ENCODE measurements around the gene ERN1. TPM values are rescaled to one million over a fixed set of nuclear protein-coding genes. Genes with fewer than 3 reads are reported as not detected.
A peak's percentile ranks its signal among the peaks of the same experiment; 100 is the strongest.

Gene ERN1
- total and polyA plus RNA-seq, 2 of the 13 experiments (the other 11 are each of a cell fraction or from before 2014, with no cell fraction given): 6.0 to 12.7 TPM

DNA sequence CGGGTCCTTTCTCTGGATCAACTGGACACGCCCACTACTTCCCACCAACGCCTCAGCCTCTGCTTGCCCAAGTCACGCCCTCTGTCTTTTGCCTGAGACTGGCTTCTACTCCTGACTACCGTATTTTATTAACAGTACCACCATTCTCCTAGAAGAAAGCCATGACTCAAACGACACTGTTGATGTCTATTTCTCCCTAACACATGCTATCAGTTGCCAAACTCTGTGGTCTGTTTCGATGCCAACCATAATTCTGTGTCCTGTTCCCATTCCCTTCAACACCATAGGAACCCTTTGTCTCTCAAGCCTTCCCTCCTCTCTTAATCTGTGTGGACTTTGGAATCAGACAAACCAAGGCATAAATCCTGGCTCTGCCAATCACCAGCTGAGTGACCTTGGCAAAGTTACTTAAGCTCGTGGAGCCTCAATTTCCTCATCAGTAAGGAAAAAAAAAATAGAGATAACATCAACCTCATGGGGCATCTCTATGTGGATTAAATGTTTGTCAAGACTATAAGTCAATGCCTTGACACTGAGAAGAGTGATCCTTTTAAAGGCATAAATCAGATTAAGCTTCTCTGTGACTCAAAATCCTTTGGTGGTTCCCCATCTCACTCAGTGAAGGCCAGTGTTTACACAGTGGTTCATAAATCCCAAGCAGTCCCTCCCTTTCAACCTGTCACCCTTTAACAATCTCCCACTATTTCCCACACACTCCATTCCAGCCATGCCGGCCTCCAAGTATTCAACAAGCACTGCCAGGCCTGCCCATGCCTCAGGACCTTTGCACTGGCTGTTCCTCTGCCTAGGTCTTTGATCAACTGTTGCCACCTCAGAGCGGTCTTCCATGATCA, 45.6 kb downstream of the ERN1 start (continued):
- TF ChIP-seq, protein P1, sequence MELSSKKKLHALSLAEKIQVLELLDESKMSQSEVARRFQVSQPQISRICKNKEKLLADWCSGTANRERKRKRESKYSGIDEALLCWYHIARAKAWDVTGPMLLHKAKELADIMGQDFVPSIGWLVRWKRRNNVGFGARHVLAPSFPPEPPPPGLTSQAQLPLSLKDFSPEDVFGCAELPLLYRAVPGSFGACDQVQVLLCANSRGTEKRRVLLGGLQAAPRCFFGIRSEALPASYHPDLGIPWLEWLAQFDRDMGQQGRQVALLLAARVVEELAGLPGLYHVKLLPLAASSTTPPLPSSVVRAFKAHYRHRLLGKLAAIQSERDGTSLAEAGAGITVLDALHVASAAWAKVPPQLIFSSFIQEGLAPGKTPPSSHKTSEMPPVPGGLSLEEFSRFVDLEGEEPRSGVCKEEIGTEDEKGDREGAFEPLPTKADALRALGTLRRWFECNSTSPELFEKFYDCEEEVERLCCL (CRISPR knock-in tag; IDR thresholded peaks at IDR 0.05; ENCODE audit: borderline replicate concordance): no peak
- TF ChIP-seq ZMYM3 (CRISPR knock-in tag; IDR thresholded peaks at IDR 0.05) (peak; percentile 99), ZNF570 (CRISPR knock-in tag; IDR thresholded peaks at IDR 0.05; ENCODE audit: borderline replicate concordance) (no peak), ZNF607 (CRISPR knock-in tag; IDR thresholded peaks at IDR 0.05; ENCODE audit: borderline replicate concordance) (peak; percentile 48; the same call in 1 of the 2 replicates), PRDM15 (CRISPR knock-in tag; IDR thresholded peaks at IDR 0.05) (peak; percentile 94), ZFP1 (CRISPR knock-in tag; IDR thresholded peaks at IDR 0.05) (0 out of 2 replicates have a peak, but pooled peaks have one; percentile 16)
- TF ChIP-seq, protein P2, sequence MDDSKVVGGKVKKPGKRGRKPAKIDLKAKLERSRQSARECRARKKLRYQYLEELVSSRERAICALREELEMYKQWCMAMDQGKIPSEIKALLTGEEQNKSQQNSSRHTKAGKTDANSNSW (CRISPR knock-in tag; IDR thresholded peaks at IDR 0.05; ENCODE audit: borderline replicate concordance): no peak
- TF ChIP-seq, protein P3, sequence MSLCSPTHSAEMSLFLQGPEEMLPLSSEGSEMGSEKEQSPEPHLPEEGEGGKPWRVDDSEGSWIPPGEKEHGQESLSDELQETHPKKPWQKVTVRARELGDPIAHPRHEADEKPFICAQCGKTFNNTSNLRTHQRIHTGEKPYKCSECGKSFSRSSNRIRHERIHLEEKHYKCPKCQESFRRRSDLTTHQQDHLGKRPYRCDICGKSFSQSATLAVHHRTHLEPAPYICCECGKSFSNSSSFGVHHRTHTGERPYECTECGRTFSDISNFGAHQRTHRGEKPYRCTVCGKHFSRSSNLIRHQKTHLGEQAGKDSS (CRISPR knock-in tag; IDR thresholded peaks at IDR 0.05; ENCODE audit: borderline replicate concordance, low read depth): no peak

All from HepG2 (cell line).